ENCODE data around the gene ALK.
A peak's percentile ranks its signal among the peaks of the same experiment; 100 is the strongest.

Gene ALK

GRCh38 chr2:29527947-29528346 lies 393.4 kb downstream of the ALK start:
- DNase-seq (ENCODE audit: low spot score), result no peak

GRCh38 chr2:29526587-29527586 lies 394.5 kb downstream of the ALK start:
- DNase-seq (ENCODE audit: low spot score), result peak; percentile 17

GRCh38 chr2:29525921-29526320 lies 395.5 kb downstream of the ALK start:
- DNase-seq (ENCODE audit: low spot score), result peak; percentile 16

GRCh38 chr2:29524652-29525051 lies 396.7 kb downstream of the ALK start:
- DNase-seq (ENCODE audit: low spot score), result no peak

- DNase-seq (ENCODE audit: low spot score), result no peak
Measured at GRCh38 chr2:29522951-29523669, 398.3 kb downstream of the ALK start.

- no peak for DNase-seq (ENCODE audit: low spot score)
Measured at GRCh38 chr2:29520001-29520400, 401.4 kb downstream of the ALK start.

GRCh38 chr2:29519338-29519925 lies 402.0 kb downstream of the ALK start:
- no peak for DNase-seq (ENCODE audit: low spot score)

GRCh38 chr2:29518646-29519337 lies 402.6 kb downstream of the ALK start:
- DNase-seq (ENCODE audit: low spot score), result no peak

GRCh38 chr2:29518010-29518409 lies 403.4 kb downstream of the ALK start:
- DNase-seq (ENCODE audit: low spot score), result no peak

GRCh38 chr2:29517413-29517812 lies 404.0 kb downstream of the ALK start:
- no peak for DNase-seq (ENCODE audit: low spot score)

GRCh38 chr2:29516767-29517166 lies 404.6 kb downstream of the ALK start:
- no peak for DNase-seq (ENCODE audit: low spot score)

GRCh38 chr2:29509878-29510277 lies 411.5 kb downstream of the ALK start:
- DNase-seq (ENCODE audit: low spot score), result no peak

- DNase-seq (ENCODE audit: low spot score), result no peak
Measured at GRCh38 chr2:29509397-29509796, 412.0 kb downstream of the ALK start.

GRCh38 chr2:29504746-29505145 lies 416.6 kb downstream of the ALK start:
- no peak for DNase-seq (ENCODE audit: low spot score)

- DNase-seq (ENCODE audit: low spot score), result no peak
Measured at GRCh38 chr2:29502460-29502911, 418.9 kb downstream of the ALK start.

- DNase-seq (ENCODE audit: low spot score), result no peak
Measured at GRCh38 chr2:29497375-29497774, 424.0 kb downstream of the ALK start.

- no peak for DNase-seq (ENCODE audit: low spot score)
Measured at GRCh38 chr2:29496198-29496597, 425.2 kb downstream of the ALK start.

GRCh38 chr2:29495536-29496060 lies 425.8 kb downstream of the ALK start:
- DNase-seq (ENCODE audit: low spot score), result no peak

- no peak for DNase-seq (ENCODE audit: low spot score)
Measured at GRCh38 chr2:29495068-29495467, 426.3 kb downstream of the ALK start.

GRCh38 chr2:29492701-29493100 lies 428.7 kb downstream of the ALK start:
- DNase-seq (ENCODE audit: low spot score), result no peak

- DNase-seq (ENCODE audit: low spot score), result no peak
Measured at GRCh38 chr2:29490045-29490444, 431.3 kb downstream of the ALK start.

- DNase-seq (ENCODE audit: low spot score), result no peak
Measured at GRCh38 chr2:29489568-29489967, 431.8 kb downstream of the ALK start.

All from ecto neural progenitor cell (in vitro differentiated cells).